ENCODE data around the gene PIP4K2C.
"Not testable (repeated sequence)": the region's sequence is repeated elsewhere in the genome, so short reads cannot be mapped to it uniquely, and the experiment has no call there.

The PIP4K2C gene

DNA sequence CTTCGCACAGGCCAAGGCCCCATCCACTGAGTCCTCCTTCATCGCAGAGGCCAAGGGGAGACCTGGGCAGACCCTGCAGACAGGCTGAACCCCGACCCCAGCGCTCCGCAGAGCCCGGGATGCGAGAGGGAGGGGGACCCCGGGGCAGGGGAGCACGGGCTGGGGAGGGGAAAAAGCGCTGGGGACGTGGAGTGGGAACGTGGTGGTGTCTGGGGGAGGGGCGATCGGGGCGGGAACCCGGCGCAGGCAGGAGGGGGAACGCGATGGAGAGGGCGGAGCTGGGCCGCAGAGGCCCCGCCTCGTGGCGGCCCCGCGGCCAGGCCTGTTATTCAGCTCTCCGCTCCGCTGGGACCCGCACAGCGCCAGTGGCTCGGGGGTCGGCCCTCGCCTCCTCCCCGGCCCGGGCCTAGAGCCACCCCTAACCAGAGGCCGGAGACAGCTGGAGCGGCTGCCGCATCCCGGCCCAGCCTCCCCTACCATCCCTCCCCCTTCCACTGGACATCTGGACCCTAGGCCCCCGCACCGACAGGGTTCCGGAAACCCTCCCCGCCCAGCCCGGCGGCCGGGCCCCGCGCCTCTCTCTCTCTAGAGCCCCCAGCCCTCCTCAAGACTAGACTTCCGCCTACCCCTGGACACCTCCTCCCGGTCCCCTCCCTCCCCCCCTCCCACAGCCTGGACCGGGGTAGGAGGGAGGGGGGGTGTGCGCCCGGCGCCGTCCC is 20.3 kb downstream of the PIP4K2C start, which contains the start of gene ARHGEF25:
Gene ARHGEF25, plus strand, starts transcription at position 328 of the 719 bp plus-strand sequence. CDS start 460 bp downstream, outside the sequence.
- no peak for DNase-seq

DNA sequence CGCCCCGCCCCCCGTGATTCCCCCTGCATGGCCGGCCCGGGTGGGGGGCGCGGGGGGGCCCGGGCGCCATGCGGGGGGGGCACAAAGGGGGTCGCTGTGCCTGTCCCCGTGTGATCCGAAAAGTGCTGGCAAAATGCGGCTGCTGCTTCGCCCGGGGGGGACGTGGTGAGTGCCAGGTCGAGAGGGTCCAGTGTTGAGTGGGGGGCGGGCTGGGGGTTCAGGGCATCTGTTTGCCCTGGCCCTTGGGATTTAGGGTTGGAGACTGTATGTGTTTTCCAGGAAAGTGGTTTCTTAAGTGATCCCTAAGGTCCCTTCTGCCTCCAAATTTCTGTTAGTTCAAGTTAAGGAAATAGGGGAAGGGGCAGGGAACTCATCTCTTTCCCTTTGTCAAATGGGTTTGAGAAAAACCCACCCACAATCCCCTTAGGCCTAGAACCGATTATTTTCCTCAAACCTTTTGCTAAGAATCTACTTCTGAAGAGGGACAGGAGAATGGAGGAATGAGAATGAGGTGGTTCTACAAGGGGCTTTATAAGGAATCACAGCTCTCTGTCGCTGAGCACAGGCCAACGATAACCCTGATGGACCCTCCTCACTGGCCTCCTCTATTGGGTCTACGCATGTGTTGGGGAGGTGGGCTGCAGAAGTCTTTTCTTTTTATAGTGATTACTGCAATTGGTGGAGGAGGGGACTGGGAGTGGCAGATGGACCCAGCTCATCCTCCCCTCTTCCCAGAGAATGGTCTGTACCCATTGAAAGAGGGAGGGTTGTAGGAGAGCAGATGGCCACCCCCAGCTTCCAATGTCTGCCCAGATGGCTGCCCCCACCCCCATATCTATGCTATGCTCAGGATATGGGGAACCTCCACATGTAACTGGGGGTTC is 21.1 kb downstream of the PIP4K2C start:
- DNase-seq: no peak

DNA sequence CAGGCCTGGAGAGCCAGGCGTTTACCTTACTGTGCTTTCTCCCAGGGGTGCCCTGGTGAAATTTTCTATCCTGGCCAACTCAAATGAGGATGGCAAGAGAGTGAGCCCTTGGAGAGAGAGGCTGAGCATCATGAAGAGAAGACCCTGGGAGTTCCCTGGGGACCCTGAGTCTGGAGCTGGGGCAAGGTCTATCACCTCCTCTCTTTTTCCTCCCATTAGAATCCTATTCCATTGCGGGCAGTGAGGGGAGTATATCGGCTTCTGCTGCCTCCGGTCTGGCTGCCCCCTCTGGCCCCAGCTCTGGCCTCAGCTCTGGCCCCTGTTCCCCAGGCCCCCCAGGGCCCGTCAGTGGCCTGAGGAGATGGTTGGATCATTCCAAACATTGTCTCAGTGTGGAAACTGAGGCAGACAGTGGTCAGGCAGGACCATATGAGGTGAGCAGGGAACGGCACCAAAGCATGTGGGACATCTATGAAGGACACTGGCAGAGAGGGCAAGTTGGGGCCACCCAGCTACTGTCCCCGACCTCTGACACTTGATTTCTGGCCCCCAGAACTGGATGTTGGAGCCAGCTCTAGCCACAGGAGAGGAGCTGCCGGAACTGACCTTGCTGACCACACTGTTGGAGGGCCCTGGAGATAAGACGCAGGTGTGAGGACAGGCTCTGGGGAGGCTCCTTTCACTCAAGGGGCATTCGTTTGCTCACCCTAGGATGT is 21.9 kb downstream of the PIP4K2C start:
- no peak for DNase-seq

DNA sequence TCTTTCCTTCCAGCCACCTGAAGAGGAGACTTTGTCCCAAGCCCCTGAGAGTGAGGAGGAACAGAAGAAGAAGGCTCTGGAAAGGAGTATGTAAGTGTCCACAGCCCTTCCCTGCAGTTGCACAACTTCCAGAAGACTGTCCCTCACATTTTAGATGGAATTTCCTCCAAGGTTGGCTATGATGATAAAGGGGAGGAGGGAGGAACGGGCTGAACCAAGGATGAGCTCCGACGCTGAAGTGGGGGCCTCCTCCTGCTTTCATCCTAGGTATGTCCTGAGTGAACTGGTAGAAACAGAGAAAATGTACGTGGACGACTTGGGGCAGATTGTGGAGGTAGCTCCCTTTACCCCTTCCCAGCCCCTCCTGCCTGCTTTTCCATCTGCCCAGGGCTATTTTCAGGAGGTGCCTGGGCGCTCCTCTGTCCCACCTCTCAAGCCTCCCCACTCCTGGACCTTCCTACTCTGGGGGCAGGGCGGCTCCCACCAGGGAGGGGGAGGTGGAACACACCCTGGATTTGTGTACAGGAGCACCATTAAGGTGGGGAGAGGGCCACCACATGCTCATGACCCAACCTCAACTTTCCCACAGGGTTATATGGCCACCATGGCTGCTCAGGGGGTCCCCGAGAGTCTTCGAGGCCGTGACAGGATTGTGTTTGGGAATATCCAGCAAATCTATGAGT is 22.6 kb downstream of the PIP4K2C start:
- no peak for DNase-seq

DNA sequence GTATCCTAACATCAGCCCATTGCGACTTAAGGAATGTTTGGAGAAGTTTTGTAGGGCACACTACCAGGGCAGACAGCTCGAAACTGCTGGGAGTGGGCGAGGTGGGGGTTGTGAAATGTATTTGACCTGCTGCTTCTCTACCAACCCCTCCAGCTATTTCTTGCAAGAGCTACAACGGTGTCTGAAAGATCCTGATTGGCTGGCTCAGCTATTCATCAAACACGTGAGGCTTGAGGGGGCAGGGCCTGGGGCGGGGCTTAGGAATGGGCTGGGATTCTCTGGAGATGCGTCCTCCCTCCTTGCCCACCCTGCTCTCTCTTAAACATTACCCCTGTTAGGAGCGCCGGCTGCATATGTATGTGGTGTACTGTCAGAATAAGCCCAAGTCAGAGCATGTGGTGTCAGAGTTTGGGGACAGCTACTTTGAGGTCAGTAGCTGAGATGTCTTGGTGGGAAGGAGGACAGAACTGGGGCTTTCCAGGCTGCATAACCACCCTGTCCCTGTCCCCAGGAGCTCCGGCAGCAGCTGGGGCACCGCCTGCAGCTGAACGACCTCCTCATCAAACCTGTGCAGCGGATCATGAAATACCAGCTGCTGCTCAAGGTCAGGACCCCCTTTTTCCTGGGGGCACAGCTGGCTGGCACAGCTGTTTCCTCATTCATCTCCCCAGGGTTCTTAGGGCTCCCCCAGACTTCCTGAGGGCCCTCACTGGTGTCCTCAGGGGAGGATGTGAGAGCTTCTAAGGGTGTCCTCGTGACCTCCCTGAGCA is 23.4 kb downstream of the PIP4K2C start:
- no peak for DNase-seq

DNA sequence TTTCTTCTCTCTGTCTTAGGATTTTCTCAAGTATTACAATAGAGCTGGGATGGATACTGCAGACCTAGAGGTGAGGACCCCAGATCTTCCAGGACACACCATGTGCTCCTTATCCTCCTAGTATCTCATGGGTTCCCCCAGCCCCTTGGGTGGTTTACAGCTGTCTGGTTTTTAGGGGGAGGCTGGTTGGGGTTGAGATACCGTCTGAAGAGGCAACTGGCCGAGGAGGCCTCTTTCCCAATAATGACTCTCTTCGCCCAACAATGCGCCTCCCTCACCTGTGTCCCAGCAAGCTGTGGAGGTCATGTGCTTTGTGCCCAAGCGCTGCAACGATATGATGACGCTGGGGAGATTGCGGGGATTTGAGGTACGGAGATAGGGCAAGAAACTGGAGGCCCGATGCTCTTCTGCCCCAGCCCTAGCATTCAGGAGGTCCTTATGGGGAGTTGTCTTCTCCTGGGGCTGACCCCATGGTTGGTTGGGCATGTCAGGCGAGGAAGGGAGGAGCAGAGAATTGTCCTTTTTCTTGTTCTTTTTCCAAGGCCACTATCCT is 24.0 kb downstream of the PIP4K2C start:
- no peak for DNase-seq

DNA sequence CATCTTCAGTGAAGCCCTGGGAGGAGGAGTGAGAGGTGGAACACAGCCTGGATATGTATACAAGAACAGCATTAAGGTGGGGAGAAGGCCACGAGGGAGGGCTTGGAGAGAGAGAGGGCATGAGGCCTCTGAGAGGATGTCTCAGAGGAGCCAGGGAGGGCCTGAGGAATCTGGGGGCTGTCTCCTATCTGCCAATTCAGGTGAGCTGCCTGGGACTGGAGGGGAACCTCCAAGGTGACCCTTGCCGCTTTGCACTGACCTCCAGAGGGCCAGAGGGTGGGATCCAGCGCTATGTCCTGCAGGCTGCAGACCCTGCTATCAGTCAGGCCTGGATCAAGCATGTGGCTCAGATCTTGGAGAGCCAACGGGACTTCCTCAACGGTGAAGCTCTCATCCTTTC is 24.6 kb downstream of the PIP4K2C start:
- no peak for DNase-seq

DNA sequence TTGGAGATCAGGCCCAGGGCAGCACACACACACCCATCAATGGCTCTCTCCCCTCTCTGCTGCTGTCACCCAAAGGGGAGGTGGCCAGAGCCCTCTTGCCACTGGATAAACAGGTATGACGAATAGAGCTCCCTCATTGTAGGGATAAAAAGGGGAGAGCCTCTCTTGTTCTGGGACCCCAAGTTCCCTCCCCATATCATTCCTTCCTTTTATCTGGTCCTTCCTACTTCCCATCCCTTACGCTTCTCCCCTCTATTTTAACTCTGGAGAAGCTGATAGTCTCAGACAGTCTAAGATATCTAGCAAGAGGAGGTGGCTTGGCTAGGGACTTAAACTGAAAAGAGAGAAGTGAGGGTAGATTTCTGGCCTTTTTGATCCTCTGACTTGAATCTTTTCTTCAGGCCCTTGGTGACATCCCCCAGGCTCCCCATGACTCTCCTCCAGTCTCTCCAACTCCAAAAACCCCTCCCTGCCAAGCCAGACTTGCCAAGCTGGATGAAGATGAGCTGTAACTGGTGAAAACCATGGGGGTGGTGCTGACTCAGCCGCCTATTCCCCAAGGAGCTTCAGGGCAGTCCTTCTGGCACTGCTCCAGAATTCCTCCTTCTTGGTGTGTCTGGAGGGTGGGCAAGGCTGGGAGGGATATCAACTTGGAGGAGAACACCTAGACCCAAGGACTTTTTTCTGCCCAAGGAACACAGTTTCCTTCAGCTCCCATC is 25.6 kb downstream of the PIP4K2C start:
- no peak for DNase-seq

DNA sequence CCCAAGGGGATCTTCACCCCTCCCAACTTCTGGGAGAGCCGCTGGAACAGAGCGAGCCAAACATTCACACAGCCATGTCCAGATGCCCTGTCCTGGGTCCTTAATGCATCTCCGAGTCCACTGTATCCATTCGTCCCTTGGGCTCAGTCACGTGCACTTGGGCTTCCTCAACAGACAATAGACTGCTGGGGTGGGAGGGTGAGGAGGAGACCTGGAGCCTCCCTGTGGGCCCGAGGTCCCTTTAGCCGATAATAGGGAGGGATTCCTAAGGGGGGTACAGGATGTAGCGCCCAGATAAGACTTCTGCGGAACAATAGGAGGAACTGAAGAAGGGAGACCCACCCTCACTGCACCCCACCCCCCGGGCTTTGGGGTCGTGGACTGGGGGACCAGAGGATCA is 26.9 kb downstream of the PIP4K2C start:
- DNase-seq: no peak

DNA sequence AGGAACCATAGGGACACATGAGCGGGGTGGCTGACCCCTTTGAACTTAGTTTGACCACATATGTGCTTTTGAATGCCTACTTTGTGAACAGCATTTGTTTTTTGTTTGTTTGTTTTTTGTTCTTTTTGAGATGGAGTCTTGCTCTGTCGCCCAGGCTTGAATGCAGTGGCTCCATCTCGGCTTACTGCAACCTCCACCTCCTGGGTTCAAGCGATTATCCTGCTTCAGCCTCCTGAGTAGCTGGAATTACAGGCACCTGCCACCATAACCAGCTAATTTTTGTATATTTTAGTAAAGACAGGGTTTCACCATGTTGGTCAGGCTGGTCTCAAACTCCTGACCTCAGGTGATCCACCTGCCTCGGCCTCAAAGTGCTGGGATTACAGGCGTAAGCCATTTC is 27.4 kb downstream of the PIP4K2C start:
- DNase-seq: not testable (repeated sequence)

DNA sequence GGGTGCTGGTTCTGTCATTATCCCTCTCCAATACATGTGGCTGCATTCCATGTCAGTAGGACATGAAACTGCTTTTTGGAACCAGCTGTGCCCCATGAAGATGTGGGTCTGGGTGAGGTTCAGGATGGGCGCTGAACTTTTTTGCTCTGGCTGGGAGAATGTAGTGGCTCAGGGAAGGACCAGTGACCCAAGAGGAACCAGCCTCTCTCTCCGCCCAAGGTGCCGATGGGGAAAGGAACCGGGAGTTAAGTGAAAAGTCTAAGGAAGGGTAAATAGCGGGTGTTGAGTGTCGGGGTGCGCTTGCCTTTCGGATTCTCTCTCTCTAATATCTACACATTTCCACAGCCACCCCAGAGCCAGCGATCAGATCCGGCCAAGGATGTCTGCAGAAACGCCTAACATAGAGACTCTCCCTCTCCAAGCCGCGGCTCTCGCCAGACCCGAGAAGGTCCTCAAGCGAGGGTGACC is 28.0 kb downstream of the PIP4K2C start:
- DNase-seq: no peak

DNA sequence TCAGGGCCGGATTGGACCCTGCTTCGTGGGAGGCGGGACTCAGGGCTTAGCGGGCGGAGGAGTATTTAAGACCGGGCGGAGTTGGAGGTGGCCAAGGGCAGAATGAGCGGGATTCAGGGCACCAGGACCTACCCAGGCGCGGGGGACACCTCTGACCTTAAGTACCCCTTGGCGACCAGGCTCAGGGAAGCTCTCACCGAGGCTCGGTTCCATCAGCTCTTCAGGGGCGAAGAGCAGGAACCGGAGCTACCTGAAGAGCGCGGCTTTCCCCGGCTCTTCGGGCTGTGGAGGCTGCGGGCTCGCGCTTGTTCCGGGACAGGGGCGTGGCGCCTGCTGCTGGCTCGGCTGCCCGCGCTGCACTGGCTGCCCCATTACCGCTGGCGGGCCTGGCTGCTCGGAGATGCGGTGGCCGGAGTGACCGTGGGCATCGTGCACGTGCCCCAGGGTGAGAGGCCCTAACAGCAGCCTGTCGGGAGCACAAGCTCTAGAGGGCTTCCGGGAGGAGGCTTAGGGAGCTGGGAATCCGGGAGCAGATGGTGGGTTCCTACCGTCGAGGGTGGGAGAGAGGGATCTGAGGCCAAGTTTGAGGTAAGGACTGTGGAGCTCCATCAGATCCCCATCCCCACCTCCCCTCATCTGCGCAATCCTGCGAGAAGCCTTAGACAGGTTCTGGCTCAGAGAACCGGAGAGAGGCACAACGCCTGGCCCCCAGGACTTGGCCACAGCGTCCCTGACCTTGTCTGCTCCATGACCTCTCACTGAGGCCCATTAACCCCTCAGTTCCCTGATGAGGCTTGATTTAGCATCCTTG is 28.6 kb downstream of the PIP4K2C start:
- DNase-seq: no peak

DNA sequence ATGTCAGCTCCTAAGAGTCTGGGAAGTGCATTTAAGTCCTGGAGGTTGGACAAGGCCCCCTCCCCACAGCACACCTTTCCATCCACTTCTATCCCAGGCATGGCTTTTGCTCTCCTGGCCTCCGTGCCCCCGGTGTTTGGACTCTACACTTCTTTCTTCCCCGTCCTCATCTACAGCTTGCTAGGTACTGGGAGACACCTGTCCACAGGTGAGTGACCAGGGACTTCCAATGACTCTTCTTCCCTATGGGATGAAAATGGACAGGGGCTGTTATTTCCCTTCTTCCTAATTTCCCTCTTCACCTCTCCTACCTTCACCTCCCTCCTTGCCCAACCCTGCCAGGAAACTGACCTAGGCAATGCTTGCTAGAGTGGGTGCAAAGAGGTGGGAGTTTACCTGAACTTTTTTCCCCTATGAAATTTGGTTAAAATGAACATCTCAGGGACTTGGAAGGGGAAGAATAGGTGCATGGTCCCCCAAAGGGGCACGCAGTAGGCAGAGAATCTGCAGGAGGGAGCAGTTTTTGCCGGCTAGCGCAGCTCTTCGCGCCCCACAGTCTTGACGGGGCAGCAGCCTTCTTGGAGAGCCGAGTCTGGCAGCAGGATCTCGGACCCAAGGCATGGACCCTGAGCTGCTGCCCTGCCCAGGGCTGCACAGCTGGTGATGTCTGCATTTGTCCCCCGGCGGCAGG is 29.4 kb downstream of the PIP4K2C start:
- no peak for DNase-seq

DNA sequence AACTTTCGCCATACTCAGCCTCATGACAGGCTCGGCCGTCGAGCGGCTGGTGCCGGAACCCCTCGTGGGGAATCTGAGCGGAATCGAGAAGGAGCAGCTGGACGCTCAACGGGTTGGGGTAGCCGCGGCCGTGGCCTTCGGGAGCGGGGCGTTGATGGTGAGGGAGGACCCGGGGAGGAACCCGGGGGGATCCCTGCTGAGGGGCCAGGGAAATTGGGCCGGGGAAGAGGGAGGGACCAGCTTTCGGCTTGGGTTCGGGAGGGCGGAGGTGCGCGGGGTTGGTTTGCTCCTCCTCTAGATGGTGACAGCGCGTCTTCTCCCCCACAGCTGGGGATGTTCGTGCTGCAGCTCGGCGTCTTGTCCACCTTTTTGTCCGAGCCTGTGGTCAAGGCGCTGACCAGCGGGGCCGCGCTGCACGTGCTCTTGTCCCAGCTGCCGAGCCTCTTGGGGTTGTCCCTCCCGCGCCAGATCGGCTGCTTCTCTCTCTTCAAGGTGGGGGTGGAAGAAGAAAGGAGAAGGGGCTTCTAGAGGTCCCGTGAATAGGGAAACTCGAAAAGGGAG is 30.0 kb downstream of the PIP4K2C start:
- DNase-seq: no peak

DNA sequence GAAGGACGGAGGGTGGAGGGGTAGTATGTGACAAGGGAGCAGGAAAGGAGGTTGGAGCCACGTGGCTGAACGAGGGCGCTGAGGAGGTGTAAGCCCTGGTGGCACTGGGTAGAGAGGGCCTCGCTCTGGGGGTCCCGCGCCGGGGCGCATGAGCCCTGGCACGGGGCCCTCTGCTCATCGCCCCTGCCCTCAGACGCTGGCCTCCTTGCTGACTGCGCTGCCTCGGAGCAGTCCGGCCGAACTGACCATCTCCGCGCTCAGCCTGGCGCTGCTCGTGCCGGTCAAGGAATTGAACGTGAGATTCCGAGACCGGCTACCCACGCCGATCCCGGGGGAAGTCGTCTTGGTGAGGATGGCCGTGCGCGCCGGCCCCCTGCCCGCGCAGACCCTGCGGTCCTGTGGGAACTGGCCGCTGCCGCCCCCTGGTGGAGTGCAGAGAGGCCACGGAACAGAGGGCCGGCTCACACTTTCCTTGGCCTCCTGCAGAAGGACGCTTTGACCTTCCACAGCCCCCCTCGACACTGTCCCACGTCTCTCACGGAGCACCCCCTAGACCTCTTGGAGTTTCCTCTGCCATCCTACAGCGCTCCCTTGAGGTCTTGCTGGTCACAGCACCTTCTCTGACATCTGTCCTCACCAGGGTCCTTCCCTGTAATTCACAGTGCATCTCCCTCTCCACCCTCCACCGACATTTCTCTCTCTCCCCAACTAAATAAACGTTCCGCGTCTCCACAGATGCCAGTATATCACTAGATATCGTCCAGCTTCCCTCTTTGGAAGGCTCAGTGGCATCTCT is 30.7 kb downstream of the PIP4K2C start:
- DNase-seq: peak; percentile 46

DNA sequence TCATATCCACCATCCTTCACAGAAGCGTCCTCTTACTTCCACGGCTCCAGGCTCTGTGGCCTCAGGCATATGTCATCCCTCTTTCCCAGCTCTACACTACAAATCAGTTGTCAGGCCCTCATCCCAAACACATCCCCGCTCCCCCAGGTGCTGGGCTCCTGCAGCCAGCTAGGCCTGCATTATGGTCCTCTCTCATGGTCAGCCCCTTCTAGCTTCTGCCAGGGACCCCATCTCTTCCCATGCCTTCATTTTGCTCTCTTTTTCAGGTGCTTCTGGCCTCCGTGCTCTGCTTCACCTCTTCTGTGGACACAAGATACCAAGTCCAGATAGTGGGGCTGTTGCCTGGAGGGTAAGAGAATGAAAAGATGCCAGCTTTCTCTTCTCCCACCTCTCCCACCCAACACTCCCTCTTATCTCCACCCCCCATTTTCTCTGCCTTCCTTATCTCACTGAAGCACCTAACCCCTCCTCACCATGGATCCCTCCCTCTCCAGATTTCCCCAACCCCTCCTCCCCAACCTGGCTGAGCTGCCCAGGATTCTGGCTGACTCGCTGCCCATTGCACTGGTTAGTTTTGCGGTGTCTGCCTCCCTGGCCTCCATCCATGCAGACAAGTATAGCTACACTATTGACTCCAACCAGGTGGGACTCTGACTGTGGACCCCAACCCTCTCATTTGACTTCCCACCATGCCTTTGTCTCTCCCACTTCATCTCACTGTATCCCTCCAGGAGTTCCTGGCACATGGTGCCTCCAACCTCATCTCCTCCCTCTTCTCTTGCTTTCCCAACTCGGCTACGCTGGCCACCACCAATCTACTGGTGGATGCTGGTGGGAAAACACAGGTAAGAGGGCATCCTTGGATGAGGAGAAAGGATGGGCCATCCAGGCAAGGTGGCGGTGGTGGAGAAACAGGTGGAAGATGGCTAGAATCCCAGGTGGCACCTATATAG is 31.6 kb downstream of the PIP4K2C start:
- DNase-seq: no peak

DNA sequence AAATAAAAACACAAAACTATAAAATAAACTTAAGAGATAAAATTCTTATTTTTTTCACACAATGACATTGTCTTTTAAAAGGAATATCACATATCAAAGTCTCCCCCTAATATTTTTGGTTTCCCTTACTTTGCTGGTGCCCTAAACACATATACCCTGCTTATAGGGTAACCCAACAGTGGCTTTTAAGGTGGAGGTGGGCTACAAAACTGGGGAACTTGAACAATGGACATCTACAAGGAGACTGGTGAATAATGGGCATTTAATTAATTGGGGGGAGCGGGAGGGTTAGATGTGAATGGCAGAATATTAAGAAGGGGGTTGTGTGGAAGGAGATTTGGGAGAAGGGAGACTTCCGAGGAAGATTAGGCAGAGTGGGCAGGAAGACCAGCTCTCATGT is 32.4 kb downstream of the PIP4K2C start:
- no peak for DNase-seq
